IMR-90 (cell line): Measurements from ENCODE around the gene ARMH3. TPM values are rescaled to one million over a fixed set of nuclear protein-coding genes. Genes with fewer than 3 reads are reported as not detected.

Source experiments
- ATAC-seq: fragments of 200-7000 bp; cut with Tn5 transposase; 2 replicates; pipeline ENCODE4 v1.9.1; 2020; ENCODE audit warnings: low read depth, mild to moderate bottlenecking, moderate library complexity
- BruUV-seq: library from RNA; stranded (reverse); fragments of 400-500 nt; replicated peaks from 2 replicates; lab custom pipeline; 2021; lab: Mats Ljungman, UMichigan
- CTCF ChIA-PET: fragments of 300-600 bp; formaldehyde crosslinking; extraction: SDS; loops from one replicate; lab custom pipeline; 2021; ENCODE audit warnings: antibody characterized with exemption; lab: Yijun Ruan, JAX
- POLR2A ChIA-PET: fragments of 300-600 bp; sonication (Branson Sonifier 250); formaldehyde crosslinking; loops from one replicate; lab custom pipeline; 2022; ENCODE audit warnings: antibody characterized with exemption; ENCODE audit not compliant: unreplicated experiment; lab: Charles Lee
- DNase-seq: peaks from one replicate; pipeline ENCODE4 v3.0.0; 2013
- H2AFZ ChIP-seq: replicated peaks from 2 replicates; pipeline ENCODE3; 2013; ENCODE audit warnings: low read length, mild to moderate bottlenecking; ENCODE audit not compliant: poor library complexity
- H2AK5ac ChIP-seq: 2 replicates; pipeline ENCODE4 v1.6.1; 2013; ENCODE audit warnings: low read depth, low read length, inconsistent platforms
- H2AK9ac ChIP-seq: replicated peaks from 2 replicates; pipeline ENCODE3; 2013; ENCODE audit warnings: mild to moderate bottlenecking, low read depth, low read length, moderate library complexity; ENCODE audit not compliant: poor library complexity
- H2BK120ac ChIP-seq: 2 replicates; pipeline ENCODE4 v1.6.1; 2013; ENCODE audit warnings: low read depth, low read length, inconsistent platforms
- H2BK15ac ChIP-seq: 3 replicates; pipeline ENCODE4 v1.6.1; 2013; ENCODE audit warnings: low read depth, low read length, inconsistent platforms
- H2BK20ac ChIP-seq: 2 replicates; pipeline ENCODE4 v1.6.1; 2013; ENCODE audit warnings: low read depth, mild to moderate bottlenecking, inconsistent platforms, low read length, moderate library complexity
- H2BK5ac ChIP-seq: 2 replicates; pipeline ENCODE4 v1.6.1; 2013; ENCODE audit warnings: mild to moderate bottlenecking, low read depth, low read length, inconsistent platforms; ENCODE audit not compliant: poor library complexity, severe bottlenecking
- H3K14ac ChIP-seq: replicated peaks from 2 replicates; pipeline ENCODE4 v1.6.1; 2013; ENCODE audit warnings: low read depth, low read length, inconsistent platforms
- H3K18ac ChIP-seq: 2 replicates; pipeline ENCODE4 v1.6.1; 2013; ENCODE audit warnings: low read depth, low read length, control low read depth
- H3K23ac ChIP-seq: 2 replicates; pipeline ENCODE4 v1.6.1; 2013; ENCODE audit warnings: low read depth, low read length, inconsistent platforms
- H3K27ac ChIP-seq: 2 replicates; pipeline ENCODE4 v1.5.1; 2013; ENCODE audit warnings: mild to moderate bottlenecking, control low read depth, low read length; ENCODE audit not compliant: insufficient read depth
- H3K27me3 ChIP-seq: 2 replicates; pipeline ENCODE4 v1.6.1; 2013; ENCODE audit warnings: low read length; ENCODE audit not compliant: control insufficient read depth, insufficient read depth
- H3K36me3 ChIP-seq: 2 replicates; pipeline ENCODE4 v1.6.1; 2013; ENCODE audit warnings: low read length, mixed read lengths; ENCODE audit not compliant: control insufficient read depth, insufficient read depth
- H3K4ac ChIP-seq: 2 replicates; pipeline ENCODE4 v1.6.1; 2013; ENCODE audit warnings: low read depth, low read length, inconsistent platforms
- H3K4me1 ChIP-seq: 2 replicates; pipeline ENCODE4 v1.6.1; 2013; ENCODE audit warnings: low read length, mixed read lengths; ENCODE audit not compliant: control insufficient read depth, insufficient read depth
- H3K4me2 ChIP-seq: 2 replicates; pipeline ENCODE4 v1.6.1; 2013; ENCODE audit warnings: low read depth, mild to moderate bottlenecking, control low read depth, low read length, moderate library complexity
- H3K4me3 ChIP-seq: 2 replicates; pipeline ENCODE4 v1.5.1; 2013; ENCODE audit warnings: low read depth, mild to moderate bottlenecking, control low read depth, low read length, moderate library complexity; ENCODE audit not compliant: insufficient read depth
- H3K56ac ChIP-seq: 2 replicates; pipeline ENCODE4 v1.6.1; 2013; ENCODE audit warnings: low read length, inconsistent platforms; ENCODE audit not compliant: insufficient read depth; ENCODE audit errors: extremely low read depth
- H3K79me1 ChIP-seq, 2 experiments: 2 replicates each; pipeline ENCODE4 v1.6.1; 2013; ENCODE audit warnings: low read length in 2 of 2, inconsistent platforms in 1 of 2, low read depth in 1 of 2
- H3K9ac ChIP-seq: 2 replicates; pipeline ENCODE4 v1.6.1; 2013; ENCODE audit warnings: low read depth, low read length, control low read depth
- H3K9me1 ChIP-seq: 2 replicates; pipeline ENCODE4 v1.6.1; 2013; ENCODE audit warnings: low read length, inconsistent platforms; ENCODE audit not compliant: insufficient read depth
- H3K9me3 ChIP-seq: 2 replicates; pipeline ENCODE4 v1.6.1; 2013; ENCODE audit warnings: low read length; ENCODE audit not compliant: control insufficient read depth, insufficient read depth
- H4K20me1 ChIP-seq: 2 replicates; pipeline ENCODE4 v1.6.1; 2013; ENCODE audit warnings: low read length, inconsistent platforms; ENCODE audit not compliant: insufficient read depth
- H4K5ac ChIP-seq: 2 replicates; pipeline ENCODE4 v1.6.1; 2013; ENCODE audit warnings: mild to moderate bottlenecking, low read depth, low read length, control low read depth
- H4K8ac ChIP-seq, 2 experiments: 2 replicates each; pipeline ENCODE4 v1.6.1; 2013; ENCODE audit warnings: low read depth in 2 of 2, low read length in 2 of 2, control low read depth in 1 of 2, inconsistent platforms in 1 of 2
- H4K91ac ChIP-seq: 2 replicates; pipeline ENCODE4 v1.6.1; 2013; ENCODE audit warnings: low read depth, low read length, inconsistent platforms; ENCODE audit not compliant: insufficient read depth
- CEBPB ChIP-seq: IDR thresholded peaks from 2 replicates; pipeline ENCODE4 v1.6.1; 2012; ENCODE audit warnings: low read depth, low read length, improper control_type of control experiment
- CHD1 ChIP-seq: IDR thresholded peaks from 2 replicates; pipeline ENCODE4 v1.6.1; 2012; ENCODE audit warnings: low read depth, low read length, improper control_type of control experiment
- CTCF ChIP-seq: conservative IDR thresholded peaks from 2 replicates; pipeline ENCODE4 v1.5.1; 2012; ENCODE audit warnings: mild to moderate bottlenecking, low read depth, low read length, improper control_type of control experiment
- ELK1 ChIP-seq: fragments of 150-350 bp; IDR thresholded peaks from 2 replicates; pipeline ENCODE4 v1.6.1; 2016; ENCODE audit warnings: low read depth, mild to moderate bottlenecking, low read length, moderate library complexity, borderline replicate concordance
- FOS ChIP-seq: fragments of 150-350 bp; IDR thresholded peaks from 2 replicates; pipeline ENCODE4 v1.6.1; 2016; ENCODE audit warnings: low read depth, low read length
- MAFK ChIP-seq: IDR thresholded peaks from 2 replicates; pipeline ENCODE4 v1.6.1; 2012; ENCODE audit warnings: low read depth, low read length, improper control_type of control experiment
- MAZ ChIP-seq: IDR thresholded peaks from 2 replicates; pipeline ENCODE4 v1.6.1; 2012; ENCODE audit warnings: low read depth, mild to moderate bottlenecking, low read length, improper control_type of control experiment, moderate library complexity, borderline replicate concordance
- NFE2L2 ChIP-seq: fragments of 150-350 bp; IDR thresholded peaks from 2 replicates; pipeline ENCODE4 v1.6.1; 2016; ENCODE audit warnings: low read depth, mild to moderate bottlenecking, low read length
- POLR2A ChIP-seq: IDR thresholded peaks from 2 replicates; pipeline ENCODE4 v1.6.1; 2012; ENCODE audit warnings: mild to moderate bottlenecking, low read depth, low read length
- RAD21 ChIP-seq: IDR thresholded peaks from 2 replicates; pipeline ENCODE4 v1.6.1; 2012; ENCODE audit warnings: low read length, improper control_type of control experiment
- RCOR1 ChIP-seq: IDR thresholded peaks from 2 replicates; pipeline ENCODE4 v1.6.1; 2012; ENCODE audit warnings: mild to moderate bottlenecking, low read length, improper control_type of control experiment; ENCODE audit not compliant: insufficient replicate concordance
- RFX5 ChIP-seq: IDR thresholded peaks from 2 replicates; pipeline ENCODE4 v1.8.0; 2012; ENCODE audit warnings: low read depth, mild to moderate bottlenecking, low read length, moderate library complexity
- SMC3 ChIP-seq: fragments of 150-350 bp; IDR thresholded peaks from 2 replicates; pipeline ENCODE4 v1.6.1; 2016; ENCODE audit warnings: low read depth, mild to moderate bottlenecking, antibody characterized with exemption, low read length, moderate library complexity
- USF2 ChIP-seq: fragments of 150-350 bp; IDR thresholded peaks from 2 replicates; pipeline ENCODE4 v1.6.1; 2017; ENCODE audit warnings: mild to moderate bottlenecking, antibody characterized with exemption, low read length, low read depth
- WGBS, 2 experiments: methylation state at CpG; one replicate each; pipeline versions ENCODE4 v1.1.5 to v1.1.7; 2013; ENCODE audit warnings: missing lambda C conversion rate in 2 of 2; ENCODE audit not compliant: insufficient read length in 1 of 2; ENCODE audit errors: extremely low coverage in 2 of 2; 5-methylcytosine and 5-hydroxymethylcytosine counted together
- dilution Hi-C: fragments of 300-500 bp; cut with HindIII; formaldehyde crosslinking; loops from one replicate; pipeline ENCODE4 v1.14.3; 2018; ENCODE audit warnings: low sequenced_read_pairs; ENCODE audit not compliant: unreplicated experiment
- in situ Hi-C: fragments of 300-500 bp; cut with MboI; formaldehyde crosslinking; loops from 3 replicates; pipeline ENCODE4 v1.14.3; 2019; ENCODE audit warnings: low sequenced_read_pairs, inconsistent platforms, mixed read lengths
- intact Hi-C: fragments of 100-400 bp; cut with micrococcal nuclease; formaldehyde crosslinking; loops from 2 replicates; pipeline ENCODE4 v1.10.0; 2022
- polyA plus RNA-seq, 3 experiments: library from polyadenylated mRNA; depleted of rRNA; stranded (reverse); fragments of >200 nt; gene quantifications; 2 replicates each; pipeline ENCODE4 v1.2.3, GENCODE V29; 2012; ENCODE audit warnings: low replicate concordance in 1 of 3
- total RNA-seq: library from RNA; depleted of rRNA; stranded (reverse); fragments of >200 nt; gene quantifications from 2 replicates; pipeline ENCODE4 v1.2.3, GENCODE V29; 2012

The ARMH3 gene
- total and polyA plus RNA-seq, 2 of the 4 experiments (the other 2 are of a cell fraction): 12.1 to 13.1 TPM

GRCh38 chr10:101851411-101852116 lies 204.4 kb downstream of the ARMH3 start:
- no TSS peak for BruUV-seq
- no peak overlapping the region for H4K5ac ChIP-seq
- no peak overlapping the region for H2AK9ac ChIP-seq
- no peak overlapping the region for H3K23ac ChIP-seq
- H4K8ac ChIP-seq: no peak overlapping the region
- intact Hi-C loops: no loop called here
- no peak overlapping the region for H4K91ac ChIP-seq
- H2BK5ac ChIP-seq: no peak overlapping the region
- no peak overlapping the region for H2BK20ac ChIP-seq
- H3K56ac ChIP-seq: no peak overlapping the region
- DNase-seq (peak; percentile 41), ATAC-seq (0 out of 2 replicates have a peak, but pooled peaks have one; percentile 8)
- no peak overlapping the region for H3K4ac ChIP-seq
- TF ChIP-seq CEBPB (no peak), CHD1 (no peak), RCOR1 (no peak), RFX5 (no peak), MAFK (no peak), NFE2L2 (no peak), SMC3 (no peak), USF2 (no peak), MAZ (no peak), RAD21 (no peak), ELK1 (no peak), CTCF (no peak), POLR2A (no peak), FOS (no peak)
- H3K14ac ChIP-seq: no peak overlapping the region
- no peak overlapping the region for H3K4me3 ChIP-seq
- no peak overlapping the region for H3K9ac ChIP-seq
- ChIA-PET CTCF (interaction anchor here (0.6 to 1.0 kb wide), 2 partner anchors 108 to 158 kb away, joined by 4 read pairs; no protein-coding TSS in a partner anchor), POLR2A (no interaction called here)
- H3K79me1 ChIP-seq: peaks cover 0 to 6% of the 10 kb centered on the region in 2 experiments; a peak in 3 of 4 replicates
- no peak overlapping the region for H2BK15ac ChIP-seq
- H2BK120ac ChIP-seq: no peak overlapping the region
- H3K18ac ChIP-seq: no peak overlapping the region
- dilution Hi-C loops: no loop called here
- no peak overlapping the region for H2AFZ ChIP-seq
- no peaks in the 10 kb centered on the region for H3K27me3 ChIP-seq
- in situ Hi-C loops: no loop called here
- no peaks in the 10 kb centered on the region for H3K9me3 ChIP-seq
- peaks cover 17% of the 10 kb centered on the region for H3K9me1 ChIP-seq
- H3K4me1 ChIP-seq: peaks cover 6% of the 10 kb centered on the region; the same call in 1 of the 2 replicates
- peaks cover 18% of the 10 kb centered on the region; the same call in 1 of the 2 replicates for H4K20me1 ChIP-seq
- H3K27ac ChIP-seq: no peak overlapping the region
- no peak overlapping the region for H3K4me2 ChIP-seq
- 0 out of 2 replicates have a peak, but pooled peaks cover 2% of the 10 kb centered on the region for H3K36me3 ChIP-seq
- H2AK5ac ChIP-seq: no peak overlapping the region
- 88% methylated on average over 2 of the region's 4 CpGs; no CpG with 5 or more reads in 1 of the 2 experiments for WGBS, 2 experiments
